Bone marrow (tissue), 2 donors: ENCODE data around the gene MYO7A.
A peak's percentile ranks its signal among the peaks of the same experiment; 100 is the strongest.

Experiments
- DNase-seq, 2 donors: peaks; one replicate each; lab custom pipeline; 2025; lab: John Stamatoyannopoulos, UW

Gene MYO7A

GRCh38 chr11:77167111-77167626 lies 39.1 kb downstream of the MYO7A start:
- DNase-seq, result no peak

GRCh38 chr11:77167791-77168190 lies 39.7 kb downstream of the MYO7A start:
- DNase-seq, result no peak

GRCh38 chr11:77170107-77170506 lies 42.1 kb downstream of the MYO7A start:
- DNase-seq, result no peak

GRCh38 chr11:77171254-77171653 lies 43.2 kb downstream of the MYO7A start:
- no peak for DNase-seq

GRCh38 chr11:77171885-77172665 lies 44.0 kb downstream of the MYO7A start:
- DNase-seq, result no peak

- no peak for DNase-seq
Measured at GRCh38 chr11:77172666-77172982, 44.6 kb downstream of the MYO7A start.

- no peak for DNase-seq
Measured at GRCh38 chr11:77173494-77173893, 45.4 kb downstream of the MYO7A start.

- no peak for DNase-seq
Measured at GRCh38 chr11:77174559-77174958, 46.5 kb downstream of the MYO7A start.

GRCh38 chr11:77175021-77175842 lies 47.2 kb downstream of the MYO7A start:
- no peak for DNase-seq

- DNase-seq, result peak; percentile 47 to 73
Measured at GRCh38 chr11:77175869-77176539, 48.0 kb downstream of the MYO7A start.

GRCh38 chr11:77176996-77177395 lies 49.0 kb downstream of the MYO7A start:
- DNase-seq, result no peak

- DNase-seq, result no peak
Measured at GRCh38 chr11:77178150-77178549, 50.1 kb downstream of the MYO7A start.

GRCh38 chr11:77179048-77179447 lies 51.0 kb downstream of the MYO7A start:
- DNase-seq, result no peak

GRCh38 chr11:77179681-77180080 lies 51.6 kb downstream of the MYO7A start:
- no peak for DNase-seq

- DNase-seq, result no peak
Measured at GRCh38 chr11:77180346-77180745, 52.3 kb downstream of the MYO7A start.

GRCh38 chr11:77181226-77181625 lies 53.2 kb downstream of the MYO7A start:
- DNase-seq, result no peak

- DNase-seq, result no peak
Measured at GRCh38 chr11:77181799-77182541, 53.9 kb downstream of the MYO7A start.

GRCh38 chr11:77182542-77183430 lies 54.7 kb downstream of the MYO7A start:
- no peak for DNase-seq

GRCh38 chr11:77183431-77183984 lies 55.5 kb downstream of the MYO7A start:
- no peak for DNase-seq

GRCh38 chr11:77184136-77184860 lies 56.3 kb downstream of the MYO7A start:
- no peak for DNase-seq
